Endothelial cell of umbilical vein (primary cell): ENCODE results near the gene ANKHD1. TPM values are rescaled to one million over a fixed set of nuclear protein-coding genes. Genes with fewer than 3 reads are reported as not detected.

Experiments used
- BruUV-seq: library from RNA; stranded (reverse); fragments of 400-500 nt; replicated peaks from 2 replicates; lab custom pipeline; 2021; lab: Mats Ljungman, UMichigan
- CTCF ChIA-PET: fragments of 300-600, 350-600 bp; sonication (Branson Sonifier 250); formaldehyde crosslinking; loops from one replicate; lab custom pipeline; 2021; ENCODE audit warnings: antibody characterized with exemption, inconsistent platforms; lab: Charles Lee
- POLR2A ChIA-PET: fragments of 300-600, 350-600 bp; sonication (Branson Sonifier 250); formaldehyde crosslinking; loops from one replicate; lab custom pipeline; 2021; ENCODE audit warnings: antibody characterized with exemption, inconsistent platforms; lab: Charles Lee
- DNase-seq: peaks from one replicate; pipeline ENCODE4 v3.0.0-alpha.2; 2011; ENCODE audit warnings: low read depth, low spot score
- FAIRE-seq: peaks from 2 replicates; lab custom pipeline; 2011; peaks lifted over from hg19 to GRCh38; lab: Jason Lieb, UNC
- H2AFZ ChIP-seq: 2 replicates; pipeline ENCODE4 v1.6.0; 2012; ENCODE audit warnings: low read depth, low read length, control low read depth, inconsistent platforms
- H3K27ac ChIP-seq: 2 replicates; pipeline ENCODE4 v1.5.1; 2011; ENCODE audit warnings: low read depth, mild to moderate bottlenecking, control low read depth, low read length, moderate library complexity; ENCODE audit not compliant: insufficient read depth
- H3K27me3 ChIP-seq, 2 experiments: 2 replicates each; pipeline versions ENCODE4 v1.6.0 to v1.6.1; 2011; ENCODE audit warnings: low read length in 2 of 2, mixed read lengths in 1 of 2; ENCODE audit not compliant: control insufficient read depth in 2 of 2, insufficient read depth in 2 of 2
- H3K36me3 ChIP-seq, 2 experiments: 2 replicates in 1 of 2; 3 replicates in 1 of 2; pipeline ENCODE4 v1.5.1; 2011; ENCODE audit warnings: low read length in 2 of 2, mild to moderate bottlenecking in 1 of 2, moderate library complexity in 1 of 2; ENCODE audit not compliant: control insufficient read depth in 2 of 2, insufficient read depth in 2 of 2; ENCODE audit errors: extremely low read depth in 1 of 2
- H3K4me1 ChIP-seq: 3 replicates; pipeline ENCODE4 v1.5.1; 2011; ENCODE audit warnings: mild to moderate bottlenecking, low read length; ENCODE audit not compliant: control insufficient read depth, insufficient read depth; ENCODE audit errors: extremely low read depth
- H3K4me2 ChIP-seq: 2 replicates; pipeline ENCODE4 v1.6.1; 2011; ENCODE audit warnings: low read length, control low read depth, mixed read lengths; ENCODE audit not compliant: insufficient read depth
- H3K4me3 ChIP-seq, 3 experiments: fragments of 200-600 bp in 1 of 3; sonication (generic), shearing (Covaris generic) in 1 of 3; replicated peaks in 1 of 3; 2 replicates each; pipeline ENCODE4 v1.5.1; 2011 to 2016; ENCODE audit warnings: control low read depth in 3 of 3, low read length in 3 of 3, mild to moderate bottlenecking in 2 of 3, inconsistent platforms in 1 of 3, low read depth in 1 of 3, moderate library complexity in 1 of 3; ENCODE audit not compliant: insufficient read depth in 1 of 3
- H3K79me2 ChIP-seq: 2 replicates; pipeline ENCODE4 v1.6.0; 2012; ENCODE audit warnings: low read length, inconsistent platforms; ENCODE audit not compliant: control insufficient read depth, insufficient read depth
- H3K9ac ChIP-seq: replicated peaks from 2 replicates; pipeline ENCODE3; 2011; ENCODE audit warnings: low read length, control low read depth; ENCODE audit not compliant: insufficient read depth; ENCODE audit errors: extremely low read depth
- H3K9me1 ChIP-seq: replicated peaks from 3 replicates; pipeline ENCODE4 v1.6.0; 2011; ENCODE audit warnings: mild to moderate bottlenecking, low read length; ENCODE audit not compliant: control insufficient read depth, insufficient read depth; ENCODE audit errors: extremely low read depth
- H3K9me3 ChIP-seq: replicated peaks from 2 replicates; pipeline ENCODE4 v1.5.1; 2012; ENCODE audit warnings: low read length, inconsistent platforms; ENCODE audit not compliant: control insufficient read depth, insufficient read depth
- H4K20me1 ChIP-seq: replicated peaks from 2 replicates; pipeline ENCODE3; 2011; ENCODE audit warnings: mild to moderate bottlenecking, low read length; ENCODE audit not compliant: control insufficient read depth, insufficient read depth; ENCODE audit errors: extremely low read depth
- CTCF ChIP-seq, 2 donors: IDR thresholded peaks; 1 replicate in 1 of 2; 2 replicates in 1 of 2; pipeline ENCODE4 v1.5.1; 2011; ENCODE audit warnings: low read length in 2 of 2, mild to moderate bottlenecking in 2 of 2, moderate library complexity in 2 of 2, control low read depth in 1 of 2, inconsistent platforms in 1 of 2, low read depth in 1 of 2; ENCODE audit not compliant: insufficient read depth in 1 of 2; ENCODE audit errors: extremely low read depth in 1 of 2
- EZH2 ChIP-seq: IDR thresholded peaks from 2 replicates; pipeline ENCODE4 v1.6.1; 2012; ENCODE audit warnings: borderline replicate concordance, low read depth, mild to moderate bottlenecking, moderate library complexity, low read length, inconsistent platforms; ENCODE audit not compliant: severe bottlenecking
- FOS ChIP-seq: IDR thresholded peaks from 2 replicates; pipeline ENCODE4 v1.6.1; 2011; ENCODE audit warnings: mild to moderate bottlenecking, low read length, moderate library complexity, borderline replicate concordance; ENCODE audit not compliant: insufficient read depth
- GATA2 ChIP-seq: IDR thresholded peaks from 2 replicates; pipeline ENCODE4 v1.7.0; 2011; ENCODE audit warnings: low read depth, mild to moderate bottlenecking, moderate library complexity, mixed read lengths, low read length; ENCODE audit not compliant: insufficient read length, insufficient read depth
- JUN ChIP-seq: IDR thresholded peaks from 2 replicates; pipeline ENCODE4 v1.6.1; 2011; ENCODE audit warnings: borderline replicate concordance, low read depth; ENCODE audit not compliant: insufficient read length, insufficient read depth
- MAX ChIP-seq: IDR thresholded peaks from 2 replicates; pipeline ENCODE4 v1.6.1; 2011; ENCODE audit not compliant: insufficient read depth, insufficient read length
- MYC ChIP-seq: IDR thresholded peaks from one replicate; pipeline ENCODE4 v1.6.1; 2011; ENCODE audit warnings: mild to moderate bottlenecking, low read depth, low read length
- POLR2A ChIP-seq: IDR thresholded peaks from 2 replicates; pipeline ENCODE4 v1.6.1; 2012; ENCODE audit warnings: low read depth, mild to moderate bottlenecking, control low read depth, low read length
- POLR2AphosphoS5 ChIP-seq: IDR thresholded peaks from 2 replicates; pipeline ENCODE4 v1.6.1; 2012; ENCODE audit warnings: low read depth, mild to moderate bottlenecking, control low read depth, low read length, moderate library complexity; ENCODE audit not compliant: insufficient read depth
- dilution Hi-C: fragments of 300-500 bp; cut with MboI; formaldehyde crosslinking; loops from one replicate; pipeline ENCODE4 v1.15.0; 2019; ENCODE audit warnings: low sequenced_read_pairs; ENCODE audit not compliant: extremely low pct_ligation_motif_present
- intact Hi-C: fragments of 100-400 bp; cut with micrococcal nuclease; formaldehyde crosslinking; loops from one replicate; pipeline ENCODE4 v1.10.0; 2022
- polyA plus RNA-seq, 4 experiments: library from polyadenylated mRNA; depleted of rRNA in 3 of 4; stranded (reverse) in 3 of 4; unstranded in 1 of 4; fragments of >200 nt; gene quantifications; 2 replicates each; pipeline versions ENCODE4 v1.2.1 to v1.2.3, GENCODE V29; 2011 to 2012; ENCODE audit warnings: missing spikeins in 1 of 4
- total RNA-seq: library from RNA; stranded (reverse); gene quantifications from 2 replicates; pipeline ENCODE4 v1.2.3, GENCODE V29; 2021

ANKHD1 gene
- total and polyA plus RNA-seq, 2 donors (not counting 3 experiments of a cell fraction or from before 2014, with no cell fraction given) = 56.1 to 87.0 TPM

- BruUV-seq = no TSS peak
- FAIRE-seq = no peak
Measured at GRCh38 chr5:140391312-140391711, 10.3 kb upstream of the ANKHD1 start.

More at GRCh38 chr5:140391312-140391711, 10.3 kb upstream of the ANKHD1 start:
- no peaks in the 10 kb centered on the region for H3K36me3 ChIP-seq
- no peak for DNase-seq
- dilution Hi-C loops = no loop called here
- H3K79me2 ChIP-seq = no peaks in the 10 kb centered on the region
- ChIA-PET CTCF (no interaction called here), POLR2A (no interaction called here)
- no peaks in the 10 kb centered on the region for H3K27me3 ChIP-seq
- H3K9me3 ChIP-seq = no peaks in the 10 kb centered on the region
- TF ChIP-seq GATA2 (no peak), MYC (no peak), FOS (no peak), CTCF (IDR thresholded peaks at IDR 0.05; ENCODE audit: extremely low read depth in 1 of 2, insufficient read depth in 1 of 2, low read depth in 1 of 2, low read length in 2 of 2) (no peak), POLR2AphosphoS5 (no peak), EZH2 (no peak), JUN (no peak), POLR2A (no peak), MAX (no peak)
- H3K4me1 ChIP-seq = no peaks in the 10 kb centered on the region
- H3K9ac ChIP-seq = no peak overlapping the region
- intact Hi-C loops = no loop called here
- no peak overlapping the region for H3K4me3 ChIP-seq
- H3K27ac ChIP-seq = no peak overlapping the region
- no peak overlapping the region for H2AFZ ChIP-seq
- no peak overlapping the region for H3K4me2 ChIP-seq
- H3K9me1 ChIP-seq = no peaks in the 10 kb centered on the region
- H4K20me1 ChIP-seq = no peaks in the 10 kb centered on the region
